ENCODE results near the gene HECW1. TPM values are rescaled to one million over a fixed set of nuclear protein-coding genes. Genes with fewer than 3 reads are reported as not detected.

Gene HECW1
- total RNA-seq, 1 donor from 2014 or later: 0.51 TPM

Small RNA genes lying within 50 kb of the gene (small RNA-seq; reads per million reads assigned to genes)
- gene MIR3943 (ENCODE audit: low replicate concordance) (not detected), gene RF00019 (ENCODE audit: low replicate concordance) (not detected), gene RNU6-575P (ENCODE audit: low replicate concordance) (not detected), gene RNU7-35P (ENCODE audit: low replicate concordance) (not detected)

Other genes with a start within 250 kb of the HECW1 start
- gene C7orf25, start 200.6 kb upstream of the HECW1 start, total RNA-seq: 6.4 TPM
- gene PSMA2, start 180.5 kb upstream of the HECW1 start, total RNA-seq: 52.7 TPM
- 57.9 TPM for gene MRPL32, start 180.3 kb upstream of the HECW1 start, total RNA-seq